SK-N-SH treated with all-trans-retinoic acid at 6 μM for 48 hours (cell line): ENCODE measurements around the gene LRRC53.

Source experiments
- ATAC-seq: fragments of 200-7000 bp; cut with Tn5 transposase; 3 replicates; pipeline ENCODE4 v1.9.1; 2020; ENCODE audit warnings: mild to moderate bottlenecking, moderate library complexity
- BACH2 ChIP-seq: fragments of 250-450 bp; sonication (Bioruptor Pico); IDR thresholded peaks from 2 replicates; pipeline ENCODE4 v1.9.0; 2021; ENCODE audit warnings: mild to moderate bottlenecking, borderline replicate concordance
- CSDC2 ChIP-seq: fragments of 250-450 bp; sonication (Bioruptor Pico); IDR thresholded peaks from 2 replicates; pipeline ENCODE4 v1.5.0; 2020; ENCODE audit warnings: mild to moderate bottlenecking, moderate library complexity
- ESRRG ChIP-seq: fragments of 250-450 bp; sonication (Bioruptor Pico); IDR thresholded peaks from 2 replicates; pipeline ENCODE4 v1.6.1; 2021; ENCODE audit warnings: mild to moderate bottlenecking
- GLIS3 ChIP-seq: fragments of 250-450 bp; sonication (Bioruptor Pico); IDR thresholded peaks from 2 replicates; pipeline ENCODE4 v1.5.0; 2020; ENCODE audit warnings: mild to moderate bottlenecking, moderate library complexity
- ISL1 ChIP-seq: fragments of 250-450 bp; sonication (Bioruptor Pico); IDR thresholded peaks from 2 replicates; pipeline ENCODE4 v2.1.2; 2022; ENCODE audit warnings: mild to moderate bottlenecking, moderate library complexity
- OSR1 ChIP-seq: fragments of 250-450 bp; sonication (Bioruptor Pico); IDR thresholded peaks from 2 replicates; pipeline ENCODE4 v1.8.0; 2022; ENCODE audit warnings: moderate library complexity, mild to moderate bottlenecking, inconsistent platforms
- PATZ1 ChIP-seq: fragments of 250-450 bp; sonication (Bioruptor Pico); IDR thresholded peaks from 2 replicates; pipeline ENCODE4 v1.8.0; 2020; ENCODE audit warnings: mild to moderate bottlenecking, moderate library complexity, borderline replicate concordance
- POU6F1 ChIP-seq: fragments of 250-450 bp; sonication (Bioruptor Pico); IDR thresholded peaks from 2 replicates; pipeline ENCODE4 v1.8.0; 2021; ENCODE audit warnings: low read depth, mild to moderate bottlenecking, moderate library complexity, borderline replicate concordance
- PPARA ChIP-seq: fragments of 250-450 bp; sonication (Bioruptor Pico); IDR thresholded peaks from 2 replicates; pipeline ENCODE4 v1.5.0; 2020; ENCODE audit warnings: mild to moderate bottlenecking, borderline replicate concordance
- RARB ChIP-seq: fragments of 250-450 bp; sonication (Bioruptor Pico); IDR thresholded peaks from 2 replicates; pipeline ENCODE4 v1.8.0; 2021; ENCODE audit warnings: mild to moderate bottlenecking, moderate library complexity
- SNAI2 ChIP-seq: fragments of 250-450 bp; sonication (Bioruptor Pico); IDR thresholded peaks from 2 replicates; pipeline ENCODE4 v1.5.0; 2020; ENCODE audit warnings: mild to moderate bottlenecking, moderate library complexity
- TCF4 ChIP-seq: fragments of 250-450 bp; sonication (Bioruptor Pico); IDR thresholded peaks from 2 replicates; pipeline ENCODE4 v1.8.0; 2021; ENCODE audit warnings: mild to moderate bottlenecking, moderate library complexity, borderline replicate concordance
- TOX ChIP-seq: fragments of 250-450 bp; sonication (Bioruptor Pico); IDR thresholded peaks from 2 replicates; pipeline ENCODE4 v1.8.0; 2021; ENCODE audit warnings: mild to moderate bottlenecking, moderate library complexity, borderline replicate concordance
- TSHZ2 ChIP-seq: fragments of 250-450 bp; sonication (Bioruptor Pico); IDR thresholded peaks from 2 replicates; pipeline ENCODE4 v1.5.0; 2020; ENCODE audit warnings: mild to moderate bottlenecking, moderate library complexity
- ZFP30 ChIP-seq: fragments of 450-650 bp; formaldehyde crosslinking; IDR thresholded peaks from 2 replicates; pipeline ENCODE4 v1.5.0; 2022; ENCODE audit warnings: mild to moderate bottlenecking, moderate library complexity
- ZNF70 ChIP-seq: fragments of 450-650 bp; formaldehyde crosslinking; IDR thresholded peaks from 2 replicates; pipeline ENCODE4 v1.5.0; 2020; ENCODE audit warnings: mild to moderate bottlenecking, moderate library complexity
- ZNF8 ChIP-seq: fragments of 450-650 bp; formaldehyde crosslinking; IDR thresholded peaks from 2 replicates; pipeline ENCODE4 v1.5.0; 2020; ENCODE audit warnings: mild to moderate bottlenecking, moderate library complexity
- TF ChIP-seq, protein P1 (sequence below): fragments of 250-450 bp; sonication (Bioruptor Pico); IDR thresholded peaks from 2 replicates; pipeline ENCODE4 v1.5.1; 2021; ENCODE audit warnings: mild to moderate bottlenecking, moderate library complexity
- TF ChIP-seq, protein P2 (sequence below): fragments of 250-450 bp; sonication (Bioruptor Pico); IDR thresholded peaks from 2 replicates; pipeline ENCODE4 v1.5.1; 2020; ENCODE audit warnings: low read depth, mild to moderate bottlenecking, moderate library complexity

LRRC53 gene

GRCh38 chr1:74528123-74528522, 15.7 kb upstream of the LRRC53 start (continued):
- TF ChIP-seq, protein P1, sequence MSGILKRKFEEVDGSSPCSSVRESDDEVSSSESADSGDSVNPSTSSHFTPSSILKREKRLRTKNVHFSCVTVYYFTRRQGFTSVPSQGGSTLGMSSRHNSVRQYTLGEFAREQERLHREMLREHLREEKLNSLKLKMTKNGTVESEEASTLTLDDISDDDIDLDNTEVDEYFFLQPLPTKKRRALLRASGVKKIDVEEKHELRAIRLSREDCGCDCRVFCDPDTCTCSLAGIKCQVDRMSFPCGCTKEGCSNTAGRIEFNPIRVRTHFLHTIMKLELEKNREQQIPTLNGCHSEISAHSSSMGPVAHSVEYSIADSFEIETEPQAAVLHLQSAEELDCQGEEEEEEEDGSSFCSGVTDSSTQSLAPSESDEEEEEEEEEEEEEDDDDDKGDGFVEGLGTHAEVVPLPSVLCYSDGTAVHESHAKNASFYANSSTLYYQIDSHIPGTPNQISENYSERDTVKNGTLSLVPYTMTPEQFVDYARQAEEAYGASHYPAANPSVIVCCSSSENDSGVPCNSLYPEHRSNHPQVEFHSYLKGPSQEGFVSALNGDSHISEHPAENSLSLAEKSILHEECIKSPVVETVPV = no peak
- no peak for TF ChIP-seq SNAI2
- no peak for TF ChIP-seq TCF4 (CRISPR knock-in tag)
- no peak for TF ChIP-seq ISL1 (CRISPR knock-in tag)

- TF ChIP-seq, protein P2, sequence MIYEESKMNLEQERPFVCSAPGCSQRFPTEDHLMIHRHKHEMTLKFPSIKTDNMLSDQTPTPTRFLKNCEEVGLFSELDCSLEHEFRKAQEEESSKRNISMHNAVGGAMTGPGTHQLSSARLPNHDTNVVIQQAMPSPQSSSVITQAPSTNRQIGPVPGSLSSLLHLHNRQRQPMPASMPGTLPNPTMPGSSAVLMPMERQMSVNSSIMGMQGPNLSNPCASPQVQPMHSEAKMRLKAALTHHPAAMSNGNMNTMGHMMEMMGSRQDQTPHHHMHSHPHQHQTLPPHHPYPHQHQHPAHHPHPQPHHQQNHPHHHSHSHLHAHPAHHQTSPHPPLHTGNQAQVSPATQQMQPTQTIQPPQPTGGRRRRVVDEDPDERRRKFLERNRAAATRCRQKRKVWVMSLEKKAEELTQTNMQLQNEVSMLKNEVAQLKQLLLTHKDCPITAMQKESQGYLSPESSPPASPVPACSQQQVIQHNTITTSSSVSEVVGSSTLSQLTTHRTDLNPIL = no peak
- TF ChIP-seq ZNF70 (no peak), ESRRG (CRISPR knock-in tag) (no peak), TCF4 (CRISPR knock-in tag) (no peak), BACH2 (CRISPR knock-in tag) (no peak), ZFP30 (CRISPR knock-in tag) (no peak), CSDC2 (CRISPR knock-in tag) (no peak), TSHZ2 (CRISPR knock-in tag) (no peak), RARB (no peak), GLIS3 (CRISPR knock-in tag) (no peak), PATZ1 (CRISPR knock-in tag) (no peak), PPARA (no peak), POU6F1 (CRISPR knock-in tag) (no peak)
- TF ChIP-seq, all 23 proteins: peak for 0
- no peak for ATAC-seq
These were observed 14.3 kb upstream of the LRRC53 start for GRCh38 chr1:74526708-74527107.

DNA sequence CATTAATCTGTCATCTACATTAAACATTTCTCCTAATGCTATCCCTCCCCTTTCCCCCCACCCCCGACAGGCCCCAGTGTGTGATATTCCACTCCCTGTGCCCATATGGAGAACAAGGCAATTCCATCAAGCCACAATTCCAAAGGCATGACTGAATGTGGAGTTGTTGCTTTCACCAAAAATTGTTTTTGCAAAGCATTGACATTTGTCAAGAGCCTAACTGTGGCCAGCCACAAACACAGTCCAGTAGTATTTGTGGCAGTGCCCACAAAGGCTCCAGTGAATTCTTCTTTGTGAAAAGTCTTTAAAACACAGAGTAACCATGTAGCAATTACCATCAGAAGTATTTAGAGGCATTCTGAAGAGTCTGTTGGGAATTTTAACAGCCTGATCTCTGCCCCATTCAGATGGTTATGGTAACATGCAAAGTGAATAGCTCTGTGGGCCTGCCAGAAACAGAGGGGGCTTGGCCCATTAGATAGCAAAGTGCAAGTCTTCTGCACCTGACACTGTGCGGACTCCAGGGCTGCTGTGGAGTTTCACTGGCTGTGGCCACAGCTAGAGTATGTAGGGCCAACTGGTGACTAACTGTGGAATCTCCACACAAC, 11.6 kb upstream of the LRRC53 start:
- TF ChIP-seq RARB (no peak), CSDC2 (CRISPR knock-in tag) (no peak), GLIS3 (CRISPR knock-in tag) (no peak), SNAI2 (no peak), ISL1 (CRISPR knock-in tag) (no peak), BACH2 (CRISPR knock-in tag) (no peak), ZNF8 (CRISPR knock-in tag) (no peak), TOX (CRISPR knock-in tag) (no peak), ZFP30 (CRISPR knock-in tag) (no peak), OSR1 (CRISPR knock-in tag) (no peak)
- TF ChIP-seq, protein P2 = no peak
- TF ChIP-seq, all 23 proteins: peak for 0
- no peak for ATAC-seq
